GM19328 (cell line): ENCODE measurements around the gene GNAL.
"Not testable (repeated sequence)": the region's sequence is repeated elsewhere in the genome, so short reads cannot be mapped to it uniquely, and the experiment has no call there.

ENCODE experiments used
- ATAC-seq: cut with Tn5 transposase; IDR thresholded peaks from one replicate; pipeline ENCODE4 v1.9.1; 2021; ENCODE audit warnings: mild to moderate bottlenecking, moderate library complexity; ENCODE audit not compliant: unreplicated experiment

Gene GNAL

DNA sequence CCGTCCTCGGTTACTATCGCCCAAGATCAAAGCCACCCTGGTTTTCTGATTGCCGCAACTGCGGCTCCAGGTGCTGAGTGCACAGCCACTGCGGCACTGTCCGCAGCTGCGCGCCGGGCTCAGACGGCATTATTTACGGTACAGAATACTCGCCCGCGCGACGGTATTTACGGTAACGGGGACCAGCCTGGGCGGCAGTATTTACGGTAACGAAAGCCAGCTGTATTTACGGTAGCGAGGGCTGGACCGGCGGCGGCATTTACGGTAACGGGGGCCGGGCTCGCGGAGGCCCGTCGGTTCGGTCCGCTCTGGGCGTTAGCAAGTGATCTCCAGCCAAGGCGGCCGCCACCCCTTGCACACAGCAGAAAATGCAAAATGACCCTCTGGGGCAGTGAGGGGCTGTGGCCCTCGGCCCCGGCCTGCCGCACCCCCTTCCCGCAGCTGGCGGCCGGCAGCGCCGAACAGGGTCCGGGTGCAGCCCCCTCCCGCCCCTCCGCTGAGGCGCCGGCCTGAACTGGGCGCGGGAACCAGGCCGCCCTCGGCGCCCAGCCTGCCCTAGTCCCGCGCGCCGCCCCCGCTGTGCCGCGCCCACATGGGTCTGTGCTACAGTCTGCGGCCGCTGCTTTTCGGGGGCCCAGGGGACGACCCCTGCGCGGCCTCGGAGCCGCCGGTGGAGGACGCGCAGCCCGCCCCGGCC is at the start of gene GNAL:
Gene GNAL (plus strand): TSS at position 293 of the 697 bp plus-strand sequence. CDS start 300 bp downstream, at position 593.
- peak; percentile 58 for ATAC-seq

DNA sequence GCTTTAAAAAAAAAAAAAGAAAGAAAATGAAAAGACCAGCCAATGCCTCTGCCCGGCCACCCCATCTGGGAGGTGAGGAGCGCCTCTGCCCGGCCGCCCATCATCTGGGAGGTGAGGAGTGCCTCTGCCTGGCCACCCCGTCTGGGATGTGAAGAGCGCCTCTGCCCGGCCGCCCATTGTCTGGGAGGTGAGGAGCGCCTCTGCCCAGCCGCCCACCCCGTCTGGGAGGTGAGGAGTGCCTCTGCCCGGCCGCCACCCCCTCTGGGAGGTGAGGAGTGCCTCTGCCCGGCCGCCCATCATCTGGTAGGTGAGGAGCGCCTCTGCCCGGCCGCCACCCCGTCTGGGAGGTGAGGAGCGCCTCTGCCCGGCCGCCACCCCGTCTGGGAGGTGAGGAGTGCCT is 41.8 kb upstream of the GNAL start:
- ATAC-seq: not testable (repeated sequence)

DNA sequence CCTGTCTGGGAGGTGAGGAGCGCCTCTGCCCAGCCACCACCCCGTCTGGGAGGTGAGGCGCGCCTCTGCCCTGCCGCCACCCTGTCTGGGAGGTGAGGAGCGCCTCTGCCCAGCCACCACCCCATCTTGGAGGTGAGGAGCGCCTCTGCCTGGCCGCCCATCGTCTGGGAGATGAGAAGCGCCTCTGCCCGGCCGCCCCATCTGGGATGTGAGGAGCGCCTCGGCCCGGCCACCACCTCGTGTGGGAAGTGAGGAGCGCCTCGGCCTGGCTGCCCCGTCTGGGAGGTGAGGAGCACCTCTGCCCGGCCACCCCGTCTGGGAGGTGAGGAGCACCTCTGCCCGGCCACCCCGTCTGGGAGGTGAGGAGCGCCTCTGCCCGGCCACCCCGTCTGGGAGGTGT is 41.3 kb upstream of the GNAL start:
- ATAC-seq: not testable (repeated sequence)

DNA sequence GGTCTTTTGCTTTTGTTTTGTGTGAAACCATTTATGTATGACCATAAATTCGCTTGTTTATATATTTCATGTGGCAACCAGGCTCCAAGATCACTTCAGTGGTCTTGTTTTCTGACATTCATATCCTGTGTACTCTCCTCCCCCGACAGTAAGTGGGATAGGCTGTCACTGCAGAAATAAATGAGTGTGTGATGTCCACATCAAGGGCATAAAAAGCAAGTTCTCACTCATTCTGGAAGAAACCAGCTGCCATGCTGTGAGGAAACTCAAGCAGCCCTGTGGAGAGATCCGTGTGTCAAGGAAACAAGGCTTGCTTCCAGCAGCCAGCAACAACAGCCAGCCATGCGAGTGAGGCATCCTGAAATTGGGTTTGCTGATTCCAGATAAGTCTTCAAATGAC is 39.2 kb upstream of the GNAL start:
- no peak for ATAC-seq

DNA sequence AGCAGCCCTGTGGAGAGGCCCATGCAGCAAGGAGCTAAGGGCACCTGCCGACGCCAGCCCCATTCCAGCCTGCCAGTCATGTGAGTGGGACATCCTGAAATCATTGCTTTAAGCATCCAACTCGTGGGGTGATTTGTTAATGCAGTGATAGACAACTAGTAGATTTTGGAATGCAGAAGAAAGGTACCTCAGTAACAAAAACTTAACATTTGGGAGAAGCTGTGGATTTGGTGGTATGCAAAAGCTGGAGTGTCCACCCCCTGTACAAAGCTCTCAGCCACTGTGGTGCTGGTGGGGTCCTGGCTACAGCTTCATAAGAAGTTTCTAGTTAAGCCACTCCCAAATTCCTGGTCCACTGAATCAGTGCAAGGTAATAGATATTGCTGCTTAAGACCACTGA is 37.2 kb upstream of the GNAL start:
- no peak for ATAC-seq

DNA sequence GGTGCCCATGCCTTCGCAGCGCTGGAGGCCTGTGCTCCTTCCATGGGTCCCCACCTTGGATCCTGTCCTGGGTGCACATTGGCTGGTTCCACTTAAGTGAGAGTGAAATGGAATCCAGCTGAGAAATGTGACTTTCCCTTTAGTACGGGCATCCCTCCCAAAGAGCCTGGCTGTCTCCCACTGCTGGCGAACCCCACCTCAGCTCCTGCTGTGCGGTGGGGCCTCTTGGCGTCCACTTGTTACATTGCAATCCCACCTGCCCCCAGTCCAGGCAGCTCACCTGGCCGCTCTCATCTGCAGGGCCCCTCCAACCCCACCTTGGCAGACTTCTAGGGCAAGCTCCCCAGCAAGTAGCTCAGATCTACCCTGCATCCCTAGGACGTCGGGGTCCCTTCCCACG is 35.5 kb upstream of the GNAL start:
- ATAC-seq: no peak

DNA sequence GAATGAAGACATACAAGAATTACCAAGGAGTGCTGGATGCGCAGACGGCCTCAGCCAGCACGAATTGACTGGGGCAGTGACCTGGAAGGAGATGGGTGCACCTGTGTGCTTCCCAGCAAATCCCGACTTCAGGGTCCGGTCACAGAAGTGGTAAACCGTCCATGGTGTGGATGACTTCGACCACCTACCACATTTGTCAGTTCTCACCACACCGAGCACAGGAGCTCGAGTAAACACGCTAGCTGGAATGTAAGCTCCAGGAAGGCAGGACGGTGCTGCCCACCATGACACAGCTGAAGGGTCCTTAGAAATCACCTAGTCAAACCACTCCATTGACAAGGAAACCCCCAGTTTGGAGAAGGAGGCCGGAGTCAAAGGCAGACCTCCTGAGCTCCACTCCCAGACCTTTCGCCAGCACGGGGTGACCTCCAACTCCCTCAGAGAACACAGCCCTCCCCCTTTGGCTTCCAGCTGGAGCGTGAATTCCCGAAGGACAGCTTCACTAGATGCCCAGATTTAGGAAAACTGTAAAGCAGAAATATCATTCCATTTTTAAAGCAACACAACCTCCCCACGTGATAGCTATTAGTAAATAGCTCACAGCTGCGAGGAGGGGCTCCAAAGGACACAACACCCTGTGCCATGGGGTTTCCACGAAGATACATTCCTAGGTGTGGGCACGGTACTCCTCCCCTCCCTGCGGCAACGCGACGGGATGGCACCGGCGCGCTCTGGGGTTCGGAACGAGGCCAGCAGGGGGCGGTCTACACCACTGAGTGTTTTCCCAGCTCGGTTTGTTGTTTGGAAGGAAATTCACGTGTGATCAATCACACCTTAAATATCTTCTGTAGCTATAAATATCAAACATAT is 34.1 kb upstream of the GNAL start:
- no peak for ATAC-seq

DNA sequence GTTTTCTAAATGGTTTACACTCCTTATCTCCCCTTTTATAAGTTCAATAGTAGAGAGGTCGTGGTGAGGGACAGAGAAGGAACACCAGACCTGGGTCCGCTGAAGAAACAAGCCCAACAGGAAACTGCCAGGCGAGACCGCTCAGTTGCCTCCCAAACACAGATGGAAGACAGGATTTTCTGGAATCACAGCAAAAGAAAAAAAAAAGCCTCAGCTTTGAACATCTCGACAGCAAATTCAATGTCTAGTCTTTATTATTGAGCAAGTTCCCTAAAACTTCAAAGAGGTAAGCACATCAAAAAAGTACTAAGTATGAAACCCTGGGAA is 33.5 kb upstream of the GNAL start:
- ATAC-seq: no peak

DNA sequence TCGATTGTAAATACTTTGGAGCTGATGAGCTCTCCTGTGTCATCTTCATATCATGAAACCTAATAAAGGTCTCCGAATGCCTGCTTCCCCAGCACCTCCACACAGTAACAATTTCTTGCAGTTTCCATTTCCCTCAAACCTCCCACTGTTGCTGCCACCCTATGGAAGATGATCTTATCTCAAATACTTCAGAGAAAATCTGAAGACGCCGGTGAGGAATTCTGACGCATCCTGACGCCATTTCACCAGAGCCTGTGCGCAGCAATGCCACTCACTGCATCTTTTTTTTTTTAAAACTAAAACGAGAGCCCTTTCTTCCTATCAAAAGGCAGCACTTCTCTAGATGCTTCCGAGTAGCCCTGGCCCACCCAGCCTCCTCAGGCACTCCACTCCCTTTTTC is 31.9 kb upstream of the GNAL start:
- ATAC-seq: no peak

DNA sequence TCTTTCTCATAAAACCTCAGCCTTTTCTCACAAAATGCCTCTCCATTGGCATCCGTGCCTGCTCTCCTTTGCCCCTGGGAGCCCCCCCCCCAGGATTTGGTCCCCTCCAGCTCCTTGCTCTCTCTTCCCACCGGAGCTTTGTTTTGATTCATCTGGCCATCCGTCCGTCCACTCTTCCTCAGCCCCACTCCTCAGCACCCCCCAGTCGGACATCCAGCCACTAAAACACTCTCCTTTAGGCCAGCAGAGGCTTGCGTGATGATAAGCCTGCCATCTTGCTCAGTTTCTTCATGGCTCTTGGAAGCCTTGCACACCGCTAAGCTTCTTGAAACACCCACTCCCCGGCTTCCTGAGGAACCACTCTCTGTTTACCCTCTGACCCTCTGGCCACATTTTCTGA is 31.5 kb upstream of the GNAL start:
- no peak for ATAC-seq

DNA sequence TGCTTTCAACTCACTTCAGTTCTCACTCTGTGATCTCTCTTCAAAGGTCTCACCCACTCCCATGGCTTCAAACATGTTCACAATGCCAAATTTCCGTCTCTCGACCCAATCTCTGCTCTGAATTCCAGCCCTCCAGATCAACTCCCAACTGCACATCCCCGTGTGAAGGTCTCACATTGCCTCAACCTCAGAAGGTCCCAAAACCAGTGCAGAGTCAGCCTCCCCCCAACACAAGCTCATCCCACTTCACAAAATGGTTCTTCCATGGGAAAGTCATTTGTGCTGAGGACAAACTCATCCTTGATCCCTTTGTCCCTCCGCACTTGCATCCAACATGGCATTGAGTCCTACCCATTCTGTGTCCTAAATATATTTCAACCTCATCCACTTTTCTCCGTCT is 31.0 kb upstream of the GNAL start:
- ATAC-seq: no peak

DNA sequence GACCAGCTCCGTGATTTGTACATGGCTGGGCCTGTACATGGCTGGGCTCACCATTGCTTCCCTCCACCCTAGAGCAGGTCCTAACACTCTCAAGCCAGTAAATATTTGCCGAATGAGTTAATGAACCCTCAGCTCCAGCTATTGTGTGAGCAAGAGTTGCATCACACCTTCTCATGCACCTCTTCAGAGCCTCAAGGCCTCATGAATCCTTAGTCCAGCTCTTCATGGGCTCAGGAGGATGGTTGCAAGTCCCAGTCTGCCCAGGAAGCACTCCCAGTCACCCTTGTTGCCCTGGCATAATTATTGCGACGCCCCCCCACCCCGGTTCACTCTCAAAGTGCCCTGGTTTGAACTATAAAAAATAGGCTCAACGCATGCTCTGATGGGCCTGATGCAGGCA is 30.1 kb upstream of the GNAL start:
- no peak for ATAC-seq

DNA sequence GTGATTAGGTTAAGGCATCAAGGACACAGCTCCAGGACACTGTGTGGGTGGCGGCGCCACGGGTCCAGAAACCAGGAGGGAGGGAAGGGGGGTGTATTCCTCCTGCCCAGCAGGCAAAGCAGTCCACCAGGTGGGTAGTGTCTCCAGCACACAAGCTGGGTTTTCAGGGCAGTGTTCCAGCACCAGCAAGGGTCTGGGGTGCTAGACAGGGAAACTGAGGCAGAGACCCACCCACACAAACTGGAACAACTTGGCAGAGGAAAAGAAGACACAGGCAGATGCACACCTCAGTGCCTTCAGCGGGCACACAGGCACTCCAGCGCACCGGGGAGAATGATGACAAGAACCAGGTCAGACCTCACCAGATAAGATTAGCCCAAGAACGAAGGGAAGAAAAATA is 28.4 kb upstream of the GNAL start:
- ATAC-seq: no peak

DNA sequence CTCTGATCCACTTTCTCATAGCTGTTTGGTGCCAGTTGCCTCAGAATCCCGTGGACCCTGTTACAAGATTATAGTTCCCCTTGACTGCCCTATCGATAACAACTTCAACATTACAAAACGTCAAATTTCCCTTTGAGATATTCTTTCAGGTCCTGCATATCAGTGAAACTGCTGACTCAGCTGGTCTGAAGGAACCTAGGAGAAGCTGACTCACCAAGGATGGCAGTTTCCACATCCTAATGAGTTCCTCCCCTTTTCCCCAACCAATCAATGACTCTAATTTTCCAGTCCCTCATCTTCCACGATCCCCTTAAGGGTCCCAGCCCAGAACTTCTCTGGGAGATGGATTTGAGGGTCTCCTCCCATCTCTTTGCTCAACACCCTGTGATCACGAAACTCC is 27.6 kb upstream of the GNAL start:
- ATAC-seq: no peak

DNA sequence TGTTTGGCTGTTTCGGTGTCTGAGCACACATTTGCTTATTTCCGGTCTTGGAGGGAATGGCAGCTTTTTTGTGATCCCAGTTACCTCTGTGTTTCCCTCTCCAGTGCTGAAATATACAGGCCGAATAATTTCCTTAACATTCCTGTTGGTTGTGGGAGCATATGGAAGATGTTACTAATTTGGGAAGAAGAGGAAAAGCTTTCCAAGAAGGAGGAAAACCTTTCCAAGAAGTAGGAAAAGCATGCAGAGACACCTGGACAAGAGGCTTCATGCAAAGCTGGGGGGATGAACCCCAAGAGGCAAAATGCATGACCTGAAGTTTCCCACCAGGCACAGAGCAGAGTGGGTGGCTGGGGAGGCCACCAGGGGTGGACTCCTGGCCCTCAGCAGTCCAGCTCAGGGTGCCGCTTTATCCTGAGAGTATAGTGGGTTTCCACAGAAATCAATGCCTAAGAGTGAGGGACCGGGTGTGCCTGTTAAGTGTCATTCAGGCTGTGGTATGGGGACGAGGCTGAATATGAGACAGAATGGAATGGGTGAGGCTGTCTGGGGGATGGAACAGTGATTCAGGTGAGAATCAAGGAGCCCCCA is 25.5 kb upstream of the GNAL start:
- ATAC-seq: no peak

DNA sequence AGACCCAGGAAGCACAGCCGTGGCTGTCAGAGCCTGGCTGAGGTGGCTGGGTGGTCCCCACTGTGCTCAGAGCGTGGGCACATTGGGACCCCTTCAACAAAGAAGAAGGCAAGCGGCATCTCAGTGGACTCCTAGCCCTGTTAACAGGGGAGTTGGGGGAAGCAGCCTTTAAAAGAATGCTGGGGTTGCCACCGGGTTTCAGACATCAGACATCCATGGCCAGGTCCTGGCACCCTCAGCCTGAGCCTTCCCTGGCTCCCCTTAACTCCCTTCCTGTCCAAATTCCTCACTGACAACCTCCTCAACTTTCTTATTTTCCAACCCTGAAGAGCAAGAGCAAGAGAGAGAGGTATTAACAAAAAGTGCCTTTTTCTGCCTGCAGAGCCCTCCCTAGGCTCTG is 24.8 kb upstream of the GNAL start:
- ATAC-seq: no peak

DNA sequence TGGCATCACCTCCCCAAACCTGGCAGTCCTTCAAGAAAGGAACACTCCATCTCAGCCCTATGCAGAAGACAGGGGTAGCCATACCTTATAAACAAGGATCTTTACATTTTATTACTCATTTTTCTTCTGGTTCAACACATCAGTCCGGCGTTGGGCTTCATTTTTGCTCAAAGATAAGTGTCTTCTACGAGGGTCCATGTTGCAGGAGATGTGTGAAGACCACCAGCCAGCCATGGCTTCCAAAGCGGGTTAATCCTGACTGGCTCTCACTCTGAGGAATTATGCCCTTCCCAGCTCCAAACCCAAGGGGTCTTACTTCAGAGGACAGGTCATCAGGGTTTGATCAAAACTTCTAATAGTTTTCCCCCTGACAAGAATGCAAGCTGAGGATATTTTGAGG is 23.9 kb upstream of the GNAL start:
- no peak for ATAC-seq

DNA sequence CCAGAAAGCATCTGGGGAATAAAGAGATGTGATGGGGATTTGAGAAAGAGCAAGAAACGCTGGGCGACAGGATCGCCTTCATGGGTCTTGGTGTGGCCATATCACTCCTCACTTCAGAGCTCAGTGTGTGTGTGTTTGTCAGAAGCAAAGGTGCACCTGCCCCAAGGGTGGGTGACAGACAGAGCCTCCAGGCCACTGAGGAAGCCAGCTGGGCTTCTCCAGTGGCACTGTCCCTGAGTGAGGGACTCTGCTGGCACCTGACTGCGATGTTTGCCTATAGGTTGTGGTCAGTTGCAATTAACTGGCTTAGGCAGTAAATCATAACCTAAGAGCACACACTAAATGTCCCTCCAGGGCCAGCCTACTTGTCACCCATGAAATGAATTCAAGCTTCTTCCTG is 23.5 kb upstream of the GNAL start:
- no peak for ATAC-seq

DNA sequence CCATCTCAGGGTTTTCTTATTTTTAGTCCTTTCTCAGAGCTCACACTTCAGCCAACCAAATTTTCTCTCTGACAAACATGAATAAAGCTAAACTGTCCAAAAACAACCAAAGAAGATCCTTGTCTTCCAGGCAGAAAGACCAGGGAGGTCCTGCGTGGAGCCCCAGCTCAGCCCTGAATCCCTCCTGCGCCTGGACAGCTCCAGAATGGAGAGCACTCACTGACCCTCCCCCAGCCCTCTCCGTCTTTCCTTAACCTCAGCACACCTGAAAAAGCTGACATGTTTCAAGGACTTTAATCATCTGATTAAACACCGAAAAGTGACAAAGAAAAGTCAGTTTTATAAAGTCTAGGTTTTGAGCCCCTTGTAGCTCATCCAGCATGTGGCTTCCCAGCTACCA is 22.9 kb upstream of the GNAL start:
- no peak for ATAC-seq

DNA sequence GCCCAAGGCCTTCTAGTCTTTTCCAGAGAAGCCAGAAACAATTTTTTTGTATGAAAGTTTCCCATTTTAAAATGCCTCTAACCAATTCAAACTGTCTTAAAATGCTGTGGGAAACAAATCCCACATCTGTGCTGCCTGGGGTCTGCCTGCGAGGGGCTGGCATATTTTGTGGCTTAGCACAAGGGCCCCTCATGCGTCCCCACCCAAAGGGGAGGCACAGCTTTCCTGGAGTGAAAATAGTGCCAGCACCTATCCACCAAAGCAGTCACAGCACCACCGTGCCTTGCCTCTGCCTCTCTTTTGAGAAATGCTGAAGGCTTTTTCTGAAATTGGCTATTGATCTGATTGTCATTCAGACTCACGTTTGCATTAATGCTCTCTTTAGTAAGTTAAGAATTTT is 22.2 kb upstream of the GNAL start:
- ATAC-seq: no peak

DNA sequence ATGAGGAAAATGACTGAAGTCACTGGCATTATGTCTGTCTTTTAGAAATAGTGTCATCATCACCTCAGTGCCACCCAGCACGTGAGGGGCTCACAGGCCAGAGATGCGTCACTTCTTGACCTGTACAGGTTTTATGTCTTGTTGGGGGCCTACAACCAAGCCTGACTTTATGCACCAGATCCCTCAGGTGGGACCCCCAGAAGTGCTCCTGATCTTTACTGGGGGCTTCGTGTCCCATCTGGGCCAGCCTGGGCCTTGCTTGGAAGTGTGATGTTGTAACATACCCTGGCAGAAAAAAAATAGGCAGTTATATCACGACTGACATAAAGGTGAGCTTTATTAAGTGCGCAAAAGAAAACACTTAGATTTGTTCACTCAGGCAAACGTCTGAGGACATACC is 21.5 kb upstream of the GNAL start:
- ATAC-seq: no peak

DNA sequence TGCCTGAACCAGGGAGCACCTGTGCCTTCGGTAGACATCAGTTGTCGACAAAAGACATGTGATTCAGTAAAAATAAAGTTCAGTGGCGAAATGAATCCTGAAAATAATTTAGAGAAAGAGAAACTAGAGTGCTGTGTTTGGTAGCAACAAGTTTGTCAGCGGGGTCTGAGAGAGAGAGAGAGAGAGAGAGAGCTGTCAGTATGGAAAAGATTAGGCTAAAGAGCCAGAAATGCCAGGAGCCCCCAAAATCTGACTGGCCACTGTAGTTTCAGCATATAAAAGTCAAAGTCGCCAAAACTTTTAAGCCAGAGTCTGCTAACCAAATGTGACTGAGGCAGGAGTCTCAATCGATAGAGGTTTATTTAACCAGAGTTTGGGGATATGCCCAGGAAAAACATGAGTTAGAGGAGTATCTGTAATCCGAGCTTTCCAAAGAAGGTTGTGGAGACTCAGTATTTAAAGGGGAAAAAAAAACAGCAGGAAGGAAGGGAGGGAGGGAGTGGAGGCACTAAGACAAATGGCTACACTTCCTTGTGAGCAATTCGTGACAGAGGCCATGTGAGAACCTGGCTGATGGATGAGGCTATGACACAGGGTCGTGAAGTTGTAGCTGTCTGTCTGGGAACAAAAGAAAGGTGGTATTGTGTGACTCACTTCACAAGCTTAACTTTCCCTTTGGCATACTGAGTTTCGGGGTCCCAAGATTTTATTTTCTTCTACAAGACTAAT is 20.5 kb upstream of the GNAL start:
- no peak for ATAC-seq
